ENCODE data around the gene GALNT9.

Gene GALNT9

DNA sequence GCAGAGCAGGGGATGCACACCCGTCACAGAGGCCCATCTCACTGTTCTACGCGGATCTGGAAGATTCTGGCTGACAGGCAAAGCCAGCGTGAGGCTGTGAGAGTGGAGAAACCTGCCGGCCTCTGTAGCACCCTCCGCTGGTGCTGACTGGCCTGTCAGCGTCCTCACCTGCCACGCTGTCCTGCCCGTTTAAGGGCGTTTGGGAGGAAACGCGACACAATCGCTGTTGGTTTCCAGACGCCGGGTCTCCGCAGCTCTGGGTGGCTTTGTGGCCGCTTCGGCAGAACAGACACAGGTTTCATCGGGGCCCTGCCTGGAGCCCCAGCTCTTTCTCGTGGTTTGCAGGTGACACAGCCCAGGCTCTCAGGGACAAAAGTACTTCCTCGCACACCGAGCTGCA lies 114.5 kb downstream of the GALNT9 start:
- TF ChIP-seq Cebpa-rat (IDR thresholded peaks at IDR 0.05) = no peak
- H3K9me3 ChIP-seq = no peaks in the 10 kb centered on the region
- no peak overlapping the region for H3K9ac ChIP-seq
- peak overlapping the region; percentile 24; the same call in 1 of the 2 replicates for H3K4me2 ChIP-seq
- no peaks in the 10 kb centered on the region for H3K36me3 ChIP-seq
- H3K27ac ChIP-seq = no peak overlapping the region
- H4K20me1 ChIP-seq = no peaks in the 10 kb centered on the region
- no peak overlapping the region for H3K4me3 ChIP-seq
- no peaks in the 10 kb centered on the region for H3K27me3 ChIP-seq
- H3K4me1 ChIP-seq = peaks cover 67% of the 10 kb centered on the region

DNA sequence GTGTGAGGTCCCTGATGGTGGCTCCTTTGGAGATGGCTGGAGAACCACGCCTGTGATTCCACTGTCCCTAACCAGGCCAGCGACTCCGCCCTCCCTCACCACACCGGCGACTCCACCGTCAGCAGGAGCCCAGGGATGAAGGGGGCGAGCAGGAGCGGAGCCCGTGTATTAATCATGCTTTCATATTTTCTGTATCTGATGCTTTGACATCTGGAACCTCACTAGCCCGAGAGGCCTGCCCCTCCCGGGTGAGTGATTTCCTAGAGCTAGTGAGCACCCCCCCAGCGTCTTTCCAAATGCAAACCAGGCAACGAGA lies 115.3 kb downstream of the GALNT9 start:
- no peaks in the 10 kb centered on the region for H3K27me3 ChIP-seq
- H3K4me2 ChIP-seq = peak overlapping the region; percentile 24; the same call in 1 of the 2 replicates
- H3K4me1 ChIP-seq = peaks cover 64% of the 10 kb centered on the region
- H3K9me3 ChIP-seq = no peaks in the 10 kb centered on the region
- H3K9ac ChIP-seq = no peak overlapping the region
- no peak overlapping the region for H3K27ac ChIP-seq
- no peak overlapping the region for H3K4me3 ChIP-seq
- H3K36me3 ChIP-seq = no peaks in the 10 kb centered on the region
- H4K20me1 ChIP-seq = no peaks in the 10 kb centered on the region
- TF ChIP-seq Cebpa-rat (IDR thresholded peaks at IDR 0.05) = no peak

DNA sequence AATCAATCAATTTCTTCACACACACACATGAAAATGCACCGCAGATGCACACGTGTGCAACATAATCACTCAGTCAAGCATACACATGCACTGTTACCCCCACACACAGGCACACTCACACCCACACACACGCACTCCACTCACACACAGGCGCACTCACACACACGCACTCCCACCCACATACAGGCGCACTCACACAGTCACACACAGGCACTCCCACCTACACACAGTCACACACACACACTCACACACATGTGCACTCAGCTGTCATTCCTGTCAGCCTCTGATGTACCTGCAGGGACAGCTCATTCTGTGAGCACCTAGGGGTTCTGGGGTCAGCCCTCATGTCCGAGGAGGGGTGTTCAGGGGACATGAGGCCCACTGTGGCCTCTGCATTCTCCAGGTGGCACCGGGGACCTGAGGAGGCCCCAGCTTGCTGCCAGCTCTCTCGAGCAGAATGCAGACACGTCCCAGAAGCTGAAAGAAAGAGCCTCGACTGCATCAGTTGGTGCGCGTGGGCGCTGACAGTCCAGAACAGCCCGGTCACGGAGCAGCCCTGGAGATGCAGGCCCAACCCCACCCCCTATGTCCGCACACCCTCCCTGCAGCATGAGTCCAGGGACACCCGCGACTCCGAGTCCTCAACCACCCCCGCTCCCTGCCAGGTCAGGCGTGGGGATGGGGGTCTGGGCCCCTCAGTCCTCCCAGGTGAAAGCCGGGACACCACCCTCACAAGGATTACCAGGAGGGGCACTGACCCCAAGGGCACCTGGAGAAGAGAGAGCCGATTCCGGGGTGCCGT lies 115.8 kb downstream of the GALNT9 start:
- Histone ChIP-seq H3K27ac (no peak overlapping the region), H3K4me1 (peaks cover 58% of the 10 kb centered on the region), H3K4me3 (no peak overlapping the region), H3K27me3 (no peaks in the 10 kb centered on the region), H4K20me1 (no peaks in the 10 kb centered on the region), H3K36me3 (no peaks in the 10 kb centered on the region), H3K4me2 (peak overlapping the region; percentile 24; the same call in 1 of the 2 replicates), H3K9me3 (no peaks in the 10 kb centered on the region), H3K9ac (no peak overlapping the region)
- TF ChIP-seq Cebpa-rat (IDR thresholded peaks at IDR 0.05) = no peak

DNA sequence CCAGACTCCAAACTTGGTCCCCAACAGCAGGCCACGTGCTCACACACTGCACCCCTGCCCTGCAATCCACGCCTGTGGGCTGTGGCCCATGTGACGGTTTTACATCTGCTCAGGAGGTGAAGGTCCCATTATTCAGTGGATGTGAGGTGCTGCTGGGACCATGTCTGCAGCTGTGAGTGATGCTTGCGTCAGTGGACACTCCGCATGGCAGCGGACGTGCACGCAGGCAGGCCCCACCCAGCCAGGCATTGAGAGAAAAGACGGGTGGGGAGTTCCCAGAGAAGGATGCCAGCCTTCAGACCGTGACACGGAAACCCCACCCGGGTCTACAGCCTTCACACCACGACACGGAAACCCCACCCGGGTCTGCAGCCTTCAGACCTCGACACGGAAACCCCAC lies 117.6 kb downstream of the GALNT9 start:
- H3K4me2 ChIP-seq = peak overlapping the region; percentile 78
- no peak overlapping the region for H3K27ac ChIP-seq
- peaks cover 14% of the 10 kb centered on the region for H3K27me3 ChIP-seq

DNA sequence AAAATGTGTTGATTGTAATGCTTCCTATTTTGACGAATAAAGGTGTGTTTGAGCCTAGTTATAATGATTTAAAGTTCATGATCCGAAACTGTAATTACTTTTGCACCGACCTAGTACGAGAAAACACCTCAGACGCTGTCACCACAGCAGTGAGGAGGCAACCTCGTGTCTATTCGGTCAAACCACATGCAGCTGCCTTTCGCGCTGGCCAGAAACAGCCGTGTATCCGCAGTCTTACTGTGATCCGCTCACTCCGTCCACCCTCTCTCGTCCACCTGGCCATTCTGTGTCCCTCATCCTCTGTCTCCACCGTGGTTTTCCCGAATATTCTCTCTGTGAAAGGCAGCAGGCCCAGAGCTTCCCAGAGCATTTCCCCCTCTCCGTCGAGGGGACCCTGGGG lies 118.1 kb downstream of the GALNT9 start:
- H3K36me3 ChIP-seq = no peaks in the 10 kb centered on the region
- peak overlapping the region; percentile 78 for H3K4me2 ChIP-seq
- H3K4me3 ChIP-seq = no peak overlapping the region
- peaks cover 69% of the 10 kb centered on the region for H3K4me1 ChIP-seq
- H3K27me3 ChIP-seq = peaks cover 19% of the 10 kb centered on the region
- no peak overlapping the region for H3K27ac ChIP-seq
- H3K9ac ChIP-seq = no peak overlapping the region
- H4K20me1 ChIP-seq = no peaks in the 10 kb centered on the region
- TF ChIP-seq Cebpa-rat (IDR thresholded peaks at IDR 0.05) = no peak
- no peaks in the 10 kb centered on the region for H3K9me3 ChIP-seq

More for the DNA sequence above, 117.6 kb downstream of the GALNT9 start:
- H3K36me3 ChIP-seq = no peaks in the 10 kb centered on the region
- H3K4me3 ChIP-seq = no peak overlapping the region
- peaks cover 64% of the 10 kb centered on the region for H3K4me1 ChIP-seq
- H3K9me3 ChIP-seq = no peaks in the 10 kb centered on the region
- no peak overlapping the region for H3K9ac ChIP-seq
- H4K20me1 ChIP-seq = no peaks in the 10 kb centered on the region
- TF ChIP-seq Cebpa-rat (IDR thresholded peaks at IDR 0.05) = no peak

DNA sequence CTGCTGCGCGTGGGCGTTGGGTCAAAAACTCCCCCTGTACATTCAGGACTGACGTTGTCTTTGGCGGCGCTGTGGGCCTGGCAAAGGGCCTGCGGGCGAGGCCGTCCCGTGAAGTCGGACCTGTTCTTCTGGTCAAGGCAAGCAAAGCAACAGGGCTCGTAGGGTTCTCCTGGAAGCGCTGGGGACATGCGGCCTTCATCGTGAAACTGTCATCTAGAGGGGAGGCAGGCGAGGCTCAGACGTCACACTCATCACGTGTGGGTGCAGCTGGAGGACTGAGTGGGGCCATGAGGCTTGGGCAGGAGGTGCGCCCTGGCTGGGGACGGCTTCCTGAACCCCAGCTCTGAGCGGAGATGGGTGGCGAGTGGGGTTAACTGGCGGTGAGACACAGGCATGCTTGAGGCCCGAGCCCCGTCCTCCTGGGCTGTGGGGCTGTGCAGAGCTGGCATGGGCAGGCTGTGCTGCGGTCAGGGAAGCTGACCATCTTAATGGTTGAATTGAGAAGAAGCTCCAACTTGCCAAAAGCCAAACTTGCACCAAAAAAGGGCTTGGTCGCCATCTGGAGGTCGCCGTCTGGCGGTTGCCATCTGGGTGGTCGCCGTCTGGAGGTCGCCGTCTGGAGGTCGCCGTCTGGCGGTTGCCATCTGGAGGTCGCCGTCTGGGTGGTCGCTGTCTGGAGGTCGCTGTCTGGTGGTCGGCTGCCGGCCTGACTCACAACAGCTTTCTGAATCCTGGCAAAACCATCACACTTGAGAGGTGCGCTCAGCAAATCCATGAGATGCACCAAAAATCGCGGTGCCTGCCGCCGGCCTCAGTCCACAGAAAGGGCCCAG lies 119.0 kb downstream of the GALNT9 start:
- H3K4me2 ChIP-seq = peak overlapping the region; percentile 78
- peaks cover 75% of the 10 kb centered on the region for H3K4me1 ChIP-seq
- no peak overlapping the region for H3K9ac ChIP-seq
- H3K27ac ChIP-seq = no peak overlapping the region
- H3K9me3 ChIP-seq = no peaks in the 10 kb centered on the region
- no peak for TF ChIP-seq Cebpa-rat (IDR thresholded peaks at IDR 0.05)
- no peaks in the 10 kb centered on the region for H3K36me3 ChIP-seq
- peaks cover 8% of the 10 kb centered on the region; the same call in 1 of the 2 replicates for H4K20me1 ChIP-seq
- H3K4me3 ChIP-seq = no peak overlapping the region
- H3K27me3 ChIP-seq = peaks cover 28% of the 10 kb centered on the region

DNA sequence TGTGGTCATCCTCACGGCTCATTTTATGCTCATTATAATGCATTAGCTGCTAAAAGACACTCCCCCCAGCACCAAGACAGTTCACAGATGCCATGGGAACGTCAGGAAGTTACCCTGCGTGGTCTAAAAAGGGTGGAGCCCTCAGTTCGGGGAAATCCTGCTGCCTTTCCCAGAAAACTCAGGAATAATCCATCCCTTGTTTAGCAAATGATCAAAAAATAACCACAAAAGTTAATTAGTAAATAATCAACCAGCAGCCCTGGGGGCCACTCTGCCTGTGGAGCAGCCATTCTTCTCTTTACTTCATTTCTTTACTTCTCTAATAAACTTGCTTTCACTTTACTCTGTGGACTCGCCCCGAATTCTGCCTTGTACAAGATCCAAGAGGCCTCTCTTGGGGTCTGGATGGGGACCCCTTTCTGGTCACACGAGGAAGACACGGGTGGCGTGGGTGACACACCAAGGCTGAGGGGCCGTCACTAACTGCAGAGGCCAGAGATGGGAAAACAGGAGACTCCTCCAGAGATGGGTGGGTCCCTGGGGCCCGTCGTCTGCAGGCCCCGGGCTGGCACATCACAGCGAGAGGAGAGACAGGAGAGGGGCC lies 119.7 kb downstream of the GALNT9 start:
- peaks cover 74% of the 10 kb centered on the region for H3K4me1 ChIP-seq
- H3K4me2 ChIP-seq = peak overlapping the region; percentile 14; the same call in 1 of the 2 replicates
- peaks cover 15% of the 10 kb centered on the region; the same call in 1 of the 2 replicates for H4K20me1 ChIP-seq
- no peak overlapping the region for H3K9ac ChIP-seq
- no peaks in the 10 kb centered on the region for H3K36me3 ChIP-seq
- H3K4me3 ChIP-seq = no peak overlapping the region
- TF ChIP-seq Cebpa-rat (IDR thresholded peaks at IDR 0.05) = no peak
- no peaks in the 10 kb centered on the region for H3K9me3 ChIP-seq
- H3K27me3 ChIP-seq = peaks cover 35% of the 10 kb centered on the region
- H3K27ac ChIP-seq = no peak overlapping the region

DNA sequence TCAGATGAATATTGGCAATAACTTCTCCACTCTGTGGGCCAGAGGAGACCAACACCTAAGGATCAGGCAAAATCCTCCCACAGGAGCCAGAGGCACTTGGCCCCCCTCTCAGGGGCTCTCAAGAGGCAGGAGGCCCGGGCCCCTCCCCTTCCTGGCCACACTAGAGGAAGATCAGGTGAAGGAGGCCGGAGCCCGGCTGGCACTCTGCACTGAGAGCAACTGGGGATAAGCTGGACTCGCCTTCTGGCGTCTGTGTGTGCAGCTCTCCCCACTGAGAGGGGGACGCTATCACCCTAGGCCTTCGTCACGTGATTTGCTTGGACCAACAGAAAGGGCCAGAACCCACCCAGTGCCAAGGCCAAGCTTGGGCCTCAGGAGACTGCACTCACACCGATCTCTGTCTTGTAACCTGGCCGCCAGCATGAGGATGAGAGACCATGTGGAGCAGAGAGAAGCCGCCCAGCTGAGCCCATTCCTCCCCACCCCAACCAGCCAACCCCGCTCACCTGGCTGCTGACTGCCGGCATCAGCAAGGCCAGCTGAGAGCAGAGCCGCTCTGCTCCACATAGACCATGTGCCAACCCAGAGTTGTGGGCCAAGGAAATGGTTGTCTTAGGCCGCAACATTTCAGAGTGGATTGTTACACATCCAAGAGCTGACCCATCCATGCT lies 121.1 kb downstream of the GALNT9 start:
- H3K36me3 ChIP-seq = no peaks in the 10 kb centered on the region
- H3K27ac ChIP-seq = no peak overlapping the region
- H3K9me3 ChIP-seq = no peaks in the 10 kb centered on the region
- TF ChIP-seq Cebpa-rat (IDR thresholded peaks at IDR 0.05) = no peak
- H3K9ac ChIP-seq = no peak overlapping the region
- H3K4me1 ChIP-seq = peaks cover 61% of the 10 kb centered on the region
- H3K4me3 ChIP-seq = no peak overlapping the region
- peaks cover 50% of the 10 kb centered on the region for H3K27me3 ChIP-seq
- peaks cover 20% of the 10 kb centered on the region; the same call in 1 of the 2 replicates for H4K20me1 ChIP-seq
- no peak overlapping the region for H3K4me2 ChIP-seq

DNA sequence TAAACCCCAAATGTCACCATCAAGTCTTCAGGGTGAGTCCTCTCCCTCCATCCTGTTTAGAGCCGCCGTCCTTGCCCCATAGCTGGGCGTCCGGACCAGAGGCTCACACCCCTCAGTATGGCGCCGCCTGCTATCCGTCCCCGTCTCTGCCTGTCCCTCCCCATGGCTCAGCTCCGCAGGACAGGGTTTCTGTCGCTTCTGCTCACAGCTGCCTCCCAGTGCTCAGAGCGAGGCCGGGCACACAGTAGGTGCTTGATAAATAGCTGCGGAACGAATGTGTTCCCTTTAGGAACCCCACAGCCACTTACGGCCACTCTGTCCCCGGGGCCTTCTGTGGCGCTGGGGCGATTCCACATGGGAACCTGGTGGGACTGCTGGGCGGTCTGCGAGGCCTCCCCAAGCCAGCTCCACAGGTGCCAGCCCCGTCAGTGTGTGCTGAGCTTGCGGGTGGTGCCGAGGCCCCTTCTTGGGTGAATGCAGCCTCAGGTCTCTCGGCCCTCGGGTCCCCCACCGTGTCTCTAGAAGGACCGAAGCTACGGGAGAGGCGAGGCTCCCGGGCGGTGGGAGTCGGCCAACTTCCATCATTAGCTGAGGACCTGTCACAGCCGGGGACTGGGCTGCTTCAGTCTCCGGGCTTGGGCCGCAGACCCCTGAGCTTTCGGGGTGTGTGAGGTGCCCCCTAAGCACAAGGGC lies 122.2 kb downstream of the GALNT9 start:
- peaks cover 56% of the 10 kb centered on the region for H3K27me3 ChIP-seq

More for the DNA sequence above, 122.2 kb downstream of the GALNT9 start:
- Histone ChIP-seq H3K36me3 (no peaks in the 10 kb centered on the region), H3K9ac (no peak overlapping the region), H3K27ac (no peak overlapping the region), H3K4me2 (peak overlapping the region; percentile 67), H3K9me3 (no peaks in the 10 kb centered on the region), H3K4me3 (no peak overlapping the region), H4K20me1 (peaks cover 20% of the 10 kb centered on the region; the same call in 1 of the 2 replicates), H3K4me1 (peaks cover 69% of the 10 kb centered on the region)
- no peak for TF ChIP-seq Cebpa-rat (IDR thresholded peaks at IDR 0.05)
